Measurements from ENCODE around the gene NPNT.

DNA sequence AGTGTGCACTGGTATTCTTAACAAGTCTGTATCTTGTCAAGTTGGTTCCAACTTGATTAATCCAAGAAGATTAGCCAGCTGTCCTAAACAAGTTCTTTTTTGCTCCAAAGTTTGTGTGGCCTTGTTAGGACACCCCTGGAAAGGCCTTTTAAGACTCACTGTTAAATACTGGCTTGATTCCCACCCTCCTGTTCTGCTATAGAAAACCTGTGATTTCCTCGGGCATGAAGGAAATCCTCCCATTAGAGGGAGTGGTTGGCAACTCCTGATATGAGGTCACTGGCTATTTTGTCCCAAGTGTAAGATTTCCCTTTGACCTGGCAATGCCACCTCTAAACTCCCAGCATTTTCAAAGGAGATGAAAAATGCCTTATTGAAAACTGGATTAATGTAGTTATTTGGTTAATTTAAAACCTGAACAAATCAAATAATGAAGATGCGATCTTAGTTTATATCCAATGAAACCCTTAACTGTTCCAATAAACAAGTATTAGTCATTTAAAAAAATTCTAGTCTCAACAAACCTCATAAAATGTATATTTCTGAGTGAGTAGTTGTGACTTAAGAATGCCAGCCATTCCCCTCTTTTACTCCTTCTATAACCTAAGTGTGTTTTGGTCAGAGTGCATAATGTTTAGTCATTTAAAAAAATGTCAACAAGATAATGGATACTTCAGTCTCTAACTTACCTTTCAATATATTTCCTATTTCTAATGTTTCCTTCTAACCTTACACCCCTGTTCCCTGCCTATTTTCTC lies 94.4 kb downstream of the NPNT start:
- TF ChIP-seq, protein P1, sequence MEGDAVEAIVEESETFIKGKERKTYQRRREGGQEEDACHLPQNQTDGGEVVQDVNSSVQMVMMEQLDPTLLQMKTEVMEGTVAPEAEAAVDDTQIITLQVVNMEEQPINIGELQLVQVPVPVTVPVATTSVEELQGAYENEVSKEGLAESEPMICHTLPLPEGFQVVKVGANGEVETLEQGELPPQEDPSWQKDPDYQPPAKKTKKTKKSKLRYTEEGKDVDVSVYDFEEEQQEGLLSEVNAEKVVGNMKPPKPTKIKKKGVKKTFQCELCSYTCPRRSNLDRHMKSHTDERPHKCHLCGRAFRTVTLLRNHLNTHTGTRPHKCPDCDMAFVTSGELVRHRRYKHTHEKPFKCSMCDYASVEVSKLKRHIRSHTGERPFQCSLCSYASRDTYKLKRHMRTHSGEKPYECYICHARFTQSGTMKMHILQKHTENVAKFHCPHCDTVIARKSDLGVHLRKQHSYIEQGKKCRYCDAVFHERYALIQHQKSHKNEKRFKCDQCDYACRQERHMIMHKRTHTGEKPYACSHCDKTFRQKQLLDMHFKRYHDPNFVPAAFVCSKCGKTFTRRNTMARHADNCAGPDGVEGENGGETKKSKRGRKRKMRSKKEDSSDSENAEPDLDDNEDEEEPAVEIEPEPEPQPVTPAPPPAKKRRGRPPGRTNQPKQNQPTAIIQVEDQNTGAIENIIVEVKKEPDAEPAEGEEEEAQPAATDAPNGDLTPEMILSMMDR (IDR thresholded peaks at IDR 0.05), result no peak
- no peak for TF ChIP-seq POLR2A (IDR thresholded peaks at IDR 0.05)

Measured in tibial nerve (tissue), 3 donors.